ENCODE results near the gene TARM1.
"Not testable (repeated sequence)": the region's sequence is repeated elsewhere in the genome, so short reads cannot be mapped to it uniquely, and the experiment has no call there.

The TARM1 gene

GRCh38 chr19:54081032-54081431, at the start of gene TARM1:
TARM1 (minus strand) TSS chr19:54081365; CDS start chr19:54081340, 25 bp downstream.
- FAIRE-seq = no peak

- FAIRE-seq = no peak
Observed at GRCh38 chr19:54129617-54129996, 48.4 kb upstream of the TARM1 start.

GRCh38 chr19:54128796-54129616, 47.8 kb upstream of the TARM1 start:
- no peak for FAIRE-seq

- FAIRE-seq = no peak
Observed at GRCh38 chr19:54128441-54128725, 47.2 kb upstream of the TARM1 start.

GRCh38 chr19:54127688-54128440, 46.7 kb upstream of the TARM1 start:
- no peak for FAIRE-seq

GRCh38 chr19:54125713-54126112, 44.5 kb upstream of the TARM1 start:
- FAIRE-seq = no peak

GRCh38 chr19:54124393-54124792, 43.2 kb upstream of the TARM1 start:
- no peak for FAIRE-seq

- FAIRE-seq = no peak
Observed at GRCh38 chr19:54123682-54124081, 42.5 kb upstream of the TARM1 start.

- no peak for FAIRE-seq
Observed at GRCh38 chr19:54121259-54121658, 40.1 kb upstream of the TARM1 start.

- peak; percentile 91 for FAIRE-seq
Observed at GRCh38 chr19:54115109-54116063, 34.2 kb upstream of the TARM1 start, which contains the start of the genes PRPF31 and TFPT. PRPF31 (plus strand) TSS chr19:54115754; CDS start chr19:54118279, 2,525 bp downstream. TFPT (minus strand) TSS chr19:54115657; CDS start chr19:54115269, 388 bp downstream.

GRCh38 chr19:54114340-54115108, 33.4 kb upstream of the TARM1 start:
- FAIRE-seq = no peak

- no peak for FAIRE-seq
Observed at GRCh38 chr19:54109651-54110050, 28.5 kb upstream of the TARM1 start.

- no peak for FAIRE-seq
Observed at GRCh38 chr19:54108496-54108895, 27.3 kb upstream of the TARM1 start.

GRCh38 chr19:54107876-54108490, 26.8 kb upstream of the TARM1 start:
- no peak for FAIRE-seq

GRCh38 chr19:54106716-54107115, 25.6 kb upstream of the TARM1 start:
- FAIRE-seq = no peak

- no peak for FAIRE-seq
Observed at GRCh38 chr19:54105796-54106195, 24.6 kb upstream of the TARM1 start.

- no peak for FAIRE-seq
Observed at GRCh38 chr19:54104998-54105715, 24.0 kb upstream of the TARM1 start.

- peak; percentile 97 for FAIRE-seq
Observed at GRCh38 chr19:54102421-54103169, 21.4 kb upstream of the TARM1 start, which contains the start of gene NDUFA3. NDUFA3 (plus strand) TSS chr19:54102855; CDS start chr19:54102879, 24 bp downstream.

- FAIRE-seq = no peak
Observed at GRCh38 chr19:54100561-54100960, 19.4 kb upstream of the TARM1 start, which contains the start of gene OSCAR. OSCAR (minus strand) TSS chr19:54100803; CDS start chr19:54100792, 11 bp downstream.

GRCh38 chr19:54099903-54100255, 18.7 kb upstream of the TARM1 start:
- FAIRE-seq = not testable (repeated sequence)

All from G401.6 (cell line).